Hematopoietic multipotent progenitor cell treated with erythropoietin and hydrocortisone succinate and interleukin-3 and kit ligand, for 6 days (in vitro differentiated cells): ENCODE data around the gene ZNF30.
"Not testable (repeated sequence)": the region's sequence is repeated elsewhere in the genome, so short reads cannot be mapped to it uniquely, and the experiment has no call there.

Experiments
- DNase-seq: peaks from one replicate; pipeline ENCODE4 v3.0.0-alpha.2; 2015

The ZNF30 gene

DNA sequence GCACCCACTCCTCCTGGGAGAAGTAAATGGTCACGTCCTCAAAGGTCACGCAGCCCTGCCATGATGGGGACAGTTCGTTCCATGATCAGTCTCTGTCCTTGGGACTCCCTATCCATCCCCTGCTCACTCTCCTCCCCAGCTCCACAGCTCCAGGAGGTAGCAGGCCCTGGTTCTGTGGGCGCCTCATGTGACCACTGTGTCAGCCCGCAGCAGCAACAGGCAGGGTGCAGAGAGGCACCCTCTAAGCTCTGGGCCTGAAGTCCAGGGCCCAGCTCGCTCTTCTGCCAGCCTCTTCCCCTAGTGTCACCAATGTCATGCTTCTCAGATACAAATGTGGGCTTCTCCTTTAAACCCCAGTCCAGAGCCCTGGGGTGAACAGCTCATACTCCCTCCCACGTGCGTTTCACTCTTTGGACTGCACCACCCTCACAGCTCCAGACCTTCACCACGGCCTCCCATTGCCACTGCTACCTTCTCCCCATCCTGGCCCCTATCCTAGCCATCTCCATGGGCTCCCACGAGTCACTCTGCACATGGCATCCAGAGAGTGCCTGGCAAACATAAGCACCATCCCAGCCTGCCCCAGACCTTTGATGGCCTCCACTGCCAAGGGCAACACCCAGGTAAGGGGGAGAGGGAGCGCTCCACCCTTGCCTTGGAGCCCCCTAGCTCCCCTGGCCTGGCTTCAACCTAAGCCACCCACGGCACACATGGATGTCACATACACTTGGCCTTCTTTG, 34.4 kb downstream of the ZNF30 start:
- no peak for DNase-seq

DNA sequence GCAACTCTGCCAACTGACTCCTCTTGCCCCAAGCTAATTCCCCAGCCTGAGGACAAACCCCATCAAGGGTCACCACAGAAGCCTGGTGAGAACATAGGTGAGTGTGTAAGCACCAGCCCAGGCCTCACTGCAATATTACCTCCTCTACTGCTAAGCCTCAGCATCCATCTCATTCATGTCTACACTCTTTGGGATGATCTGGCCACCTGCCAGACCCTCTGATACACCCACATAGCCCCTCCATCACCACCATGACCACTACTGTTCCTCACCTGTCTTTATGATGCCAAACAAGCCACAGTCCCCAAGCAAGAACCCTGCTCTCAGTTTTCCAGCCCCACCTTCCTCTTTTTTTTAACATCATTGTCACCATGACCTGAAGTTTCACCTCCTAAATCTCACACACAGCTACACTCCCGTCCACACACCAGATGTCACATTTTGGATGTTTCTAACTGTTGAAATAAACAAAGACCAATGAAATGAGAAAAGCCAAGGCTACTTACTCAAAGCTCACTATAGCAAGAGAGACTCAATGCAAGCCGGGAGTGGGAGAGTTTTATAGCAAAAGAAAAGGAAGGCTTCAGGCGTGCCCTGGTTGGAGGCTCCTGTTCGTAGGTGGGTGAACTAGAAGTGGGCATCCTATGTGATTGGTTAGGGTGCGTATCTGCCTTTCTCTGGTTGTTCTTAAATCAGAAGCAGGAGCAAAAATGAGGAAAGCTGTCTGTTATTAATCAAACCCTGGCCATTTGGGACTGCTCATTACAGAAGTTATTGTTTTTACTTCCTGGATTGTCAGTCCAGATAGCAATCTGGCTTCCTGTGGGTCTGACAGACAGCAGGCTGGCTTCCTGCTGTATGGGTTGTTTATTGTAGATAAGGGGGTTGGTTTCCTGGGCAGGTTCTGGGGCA, 35.3 kb downstream of the ZNF30 start:
- peak; percentile 94 for DNase-seq

- DNase-seq: peak; percentile 46
Observed at GRCh38 chr19:34962687-34963572, 36.2 kb downstream of the ZNF30 start.

- DNase-seq: peak; percentile 76
Observed at GRCh38 chr19:34963573-34964406, 37.1 kb downstream of the ZNF30 start, which contains the start of gene ZNF792. ZNF792 (minus strand) TSS chr19:34964229; CDS start chr19:34963662, 567 bp downstream.

GRCh38 chr19:34964598-34964997, 37.9 kb downstream of the ZNF30 start:
- no peak for DNase-seq

DNA sequence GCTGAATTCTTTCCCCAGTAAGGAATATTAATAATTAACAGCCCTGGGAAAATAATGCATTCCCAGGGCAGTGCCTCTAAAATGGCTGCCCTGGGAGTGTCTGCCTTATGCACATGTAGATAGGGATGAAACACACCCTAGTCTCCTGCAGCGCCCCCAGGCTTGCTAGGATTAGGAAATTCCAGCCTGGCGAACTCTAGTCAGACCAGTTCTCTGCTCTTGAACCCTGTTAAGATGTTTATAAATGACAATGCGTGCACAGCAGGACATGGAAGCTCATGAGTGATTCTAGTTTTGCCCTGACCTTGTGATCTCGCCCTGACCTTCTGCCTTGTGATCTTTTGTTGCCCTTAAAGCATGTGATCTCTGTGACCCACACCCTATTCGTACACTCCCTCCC, 38.8 kb downstream of the ZNF30 start:
- DNase-seq: not testable (repeated sequence)

GRCh38 chr19:34967551-34967950, 40.8 kb downstream of the ZNF30 start:
- DNase-seq: no peak

- DNase-seq: no peak
Observed at GRCh38 chr19:34969721-34970120, 43.0 kb downstream of the ZNF30 start.

- not testable (repeated sequence) for DNase-seq
Observed at GRCh38 chr19:34970185-34970780, 43.6 kb downstream of the ZNF30 start.

DNA sequence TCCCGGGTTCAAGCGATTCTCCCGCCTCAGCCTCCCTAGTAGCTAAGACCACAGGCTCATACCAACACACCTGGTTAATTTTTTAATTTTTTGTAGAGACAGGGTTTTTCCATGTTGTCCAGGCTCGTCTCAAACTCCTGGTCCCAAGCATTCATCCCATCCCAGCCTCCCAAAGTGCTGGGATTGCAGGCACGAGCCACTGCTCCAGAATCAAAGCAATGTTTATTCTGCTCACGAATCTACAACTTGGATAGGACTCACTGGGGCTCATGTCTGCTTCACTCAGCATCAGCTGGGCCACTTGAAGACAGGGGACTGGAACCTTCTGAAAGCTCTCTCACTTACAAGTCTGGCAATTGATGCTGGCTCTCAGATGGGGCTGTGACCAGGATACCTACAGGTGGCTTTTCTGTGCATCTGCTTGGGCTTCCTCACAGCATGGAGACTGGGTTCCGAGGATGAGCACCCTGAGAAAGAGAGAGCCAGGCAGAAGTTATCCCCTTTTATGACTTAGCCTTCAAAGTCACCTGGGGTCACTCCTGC, 45.5 kb downstream of the ZNF30 start:
- DNase-seq: no peak

DNA sequence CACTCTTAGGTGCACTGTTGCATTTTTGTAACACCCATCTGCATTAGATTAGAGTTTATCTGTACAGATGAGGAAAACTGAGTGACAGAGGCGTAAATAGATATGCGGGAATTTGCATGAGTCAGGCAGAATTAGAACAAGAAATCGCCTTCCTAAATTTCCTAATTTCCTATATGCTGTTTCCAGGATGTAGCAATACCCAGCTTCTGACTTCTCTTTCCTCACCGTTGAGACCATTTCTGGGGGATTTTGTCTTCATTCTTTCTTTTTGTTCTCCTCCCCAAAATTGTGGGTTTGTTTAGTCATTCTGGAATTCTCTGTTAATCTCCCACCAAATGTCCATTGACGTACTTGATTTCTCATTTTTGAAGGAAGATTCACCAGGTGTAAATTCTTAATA, 47.9 kb downstream of the ZNF30 start:
- no peak for DNase-seq

DNA sequence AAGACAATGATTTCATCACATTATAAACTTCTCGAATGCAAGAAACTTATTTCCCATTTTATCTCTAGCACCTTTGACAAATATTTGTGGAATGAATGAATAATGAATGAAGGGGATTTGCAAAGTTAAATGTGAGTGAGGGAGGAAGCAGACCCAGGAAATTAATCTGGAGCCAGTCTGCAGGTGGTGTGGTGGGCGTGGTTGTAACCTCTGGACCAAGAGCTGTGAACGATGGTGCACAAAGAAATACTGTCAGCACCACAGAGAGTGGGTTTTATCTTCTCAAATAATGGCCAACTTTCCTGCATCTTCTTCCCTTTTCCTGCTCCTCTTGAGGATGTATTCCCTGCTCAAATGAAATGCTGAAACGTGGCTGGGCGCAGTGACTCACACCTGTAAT, 48.4 kb downstream of the ZNF30 start:
- no peak for DNase-seq

DNA sequence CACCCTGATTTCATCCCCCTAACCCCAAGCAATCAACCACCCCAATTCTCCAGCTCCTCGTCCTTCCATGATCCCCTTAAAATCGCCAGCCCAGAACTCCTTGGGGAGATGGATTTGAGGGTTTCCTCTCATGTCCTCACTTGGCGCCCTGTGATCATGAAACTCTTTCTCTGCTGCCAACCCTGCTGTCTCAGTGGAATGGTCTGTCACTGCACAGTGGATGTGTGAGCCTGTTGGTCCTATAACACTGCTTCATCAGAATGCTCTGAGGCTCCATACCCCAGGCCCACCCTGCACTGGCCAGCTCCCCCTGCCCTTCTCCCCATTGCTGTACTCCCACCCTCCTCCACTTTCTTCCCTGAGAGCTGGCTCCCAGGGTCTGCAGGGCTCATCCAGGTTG, 49.9 kb downstream of the ZNF30 start:
- DNase-seq: no peak

GRCh38 chr19:34979819-34980640, 53.3 kb downstream of the ZNF30 start:
- DNase-seq: no peak

GRCh38 chr19:34982275-34982674, 55.6 kb downstream of the ZNF30 start:
- no peak for DNase-seq

- DNase-seq: no peak
Observed at GRCh38 chr19:34983786-34984185, 57.1 kb downstream of the ZNF30 start.

DNA sequence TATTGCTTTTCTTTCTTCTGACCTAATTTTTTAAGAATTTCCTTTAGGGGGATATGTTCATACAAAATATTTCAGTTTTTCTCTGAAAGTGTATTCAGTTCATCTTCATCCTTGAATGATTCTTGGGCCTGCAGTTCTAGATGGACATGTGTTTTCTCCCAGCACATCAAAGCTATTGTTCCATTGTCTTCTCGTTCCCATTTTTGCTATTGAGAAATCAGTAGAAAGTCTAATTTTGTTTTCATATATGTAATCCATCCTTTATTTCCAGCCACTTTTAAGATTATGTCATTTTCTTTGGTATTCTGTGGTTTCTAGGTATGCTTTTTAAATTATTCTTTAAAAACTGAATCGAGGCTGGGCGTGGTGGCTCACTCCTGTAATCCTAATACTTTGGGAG, 57.6 kb downstream of the ZNF30 start:
- no peak for DNase-seq

GRCh38 chr19:34985249-34986022, 58.7 kb downstream of the ZNF30 start:
- no peak for DNase-seq

- no peak for DNase-seq
Observed at GRCh38 chr19:34988119-34988518, 61.4 kb downstream of the ZNF30 start.

- DNase-seq: no peak
Observed at GRCh38 chr19:34989298-34989697, 62.6 kb downstream of the ZNF30 start.
